ENCODE measurements around the gene FBXL19. TPM values are rescaled to one million over a fixed set of nuclear protein-coding genes. Genes with fewer than 3 reads are reported as not detected.

FBXL19 gene
- polyA plus RNA-seq, 1 of the 3 experiments (the other 2 are of a cell fraction), result 20.6 TPM

DNA sequence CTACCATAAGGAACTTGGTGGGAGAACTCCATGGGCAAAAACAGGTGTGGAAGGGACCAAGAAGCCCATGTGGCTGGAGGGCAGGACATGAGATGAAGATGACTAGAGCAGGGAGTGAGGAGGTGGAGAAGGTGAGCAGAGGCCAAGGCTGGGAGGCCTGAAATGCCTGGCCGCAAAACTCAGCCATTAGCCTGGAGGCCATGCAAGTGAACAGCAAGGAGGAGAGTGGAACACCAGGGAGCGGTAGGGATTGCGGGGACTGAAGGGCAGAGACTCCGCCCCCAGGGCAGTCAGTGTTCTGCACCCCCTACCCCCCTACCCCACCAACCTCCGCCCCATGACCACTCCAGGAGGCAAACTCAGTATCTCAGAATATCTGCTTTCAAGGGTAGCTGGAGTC, 46.5 kb upstream of the FBXL19 start (continued):
- TF ChIP-seq, protein P1, sequence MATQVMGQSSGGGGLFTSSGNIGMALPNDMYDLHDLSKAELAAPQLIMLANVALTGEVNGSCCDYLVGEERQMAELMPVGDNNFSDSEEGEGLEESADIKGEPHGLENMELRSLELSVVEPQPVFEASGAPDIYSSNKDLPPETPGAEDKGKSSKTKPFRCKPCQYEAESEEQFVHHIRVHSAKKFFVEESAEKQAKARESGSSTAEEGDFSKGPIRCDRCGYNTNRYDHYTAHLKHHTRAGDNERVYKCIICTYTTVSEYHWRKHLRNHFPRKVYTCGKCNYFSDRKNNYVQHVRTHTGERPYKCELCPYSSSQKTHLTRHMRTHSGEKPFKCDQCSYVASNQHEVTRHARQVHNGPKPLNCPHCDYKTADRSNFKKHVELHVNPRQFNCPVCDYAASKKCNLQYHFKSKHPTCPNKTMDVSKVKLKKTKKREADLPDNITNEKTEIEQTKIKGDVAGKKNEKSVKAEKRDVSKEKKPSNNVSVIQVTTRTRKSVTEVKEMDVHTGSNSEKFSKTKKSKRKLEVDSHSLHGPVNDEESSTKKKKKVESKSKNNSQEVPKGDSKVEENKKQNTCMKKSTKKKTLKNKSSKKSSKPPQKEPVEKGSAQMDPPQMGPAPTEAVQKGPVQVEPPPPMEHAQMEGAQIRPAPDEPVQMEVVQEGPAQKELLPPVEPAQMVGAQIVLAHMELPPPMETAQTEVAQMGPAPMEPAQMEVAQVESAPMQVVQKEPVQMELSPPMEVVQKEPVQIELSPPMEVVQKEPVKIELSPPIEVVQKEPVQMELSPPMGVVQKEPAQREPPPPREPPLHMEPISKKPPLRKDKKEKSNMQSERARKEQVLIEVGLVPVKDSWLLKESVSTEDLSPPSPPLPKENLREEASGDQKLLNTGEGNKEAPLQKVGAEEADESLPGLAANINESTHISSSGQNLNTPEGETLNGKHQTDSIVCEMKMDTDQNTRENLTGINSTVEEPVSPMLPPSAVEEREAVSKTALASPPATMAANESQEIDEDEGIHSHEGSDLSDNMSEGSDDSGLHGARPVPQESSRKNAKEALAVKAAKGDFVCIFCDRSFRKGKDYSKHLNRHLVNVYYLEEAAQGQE (IDR thresholded peaks at IDR 0.05; ENCODE audit: low read depth, low read length), result no peak
- TF ChIP-seq TEAD4 (IDR thresholded peaks at IDR 0.05; ENCODE audit: borderline replicate concordance, insufficient read depth) (no peak), GABPA (IDR thresholded peaks at IDR 0.05; ENCODE audit: low read depth) (no peak), RCOR1 (IDR thresholded peaks at IDR 0.05; ENCODE audit: low read length) (no peak)
- TF ChIP-seq, protein P2, sequence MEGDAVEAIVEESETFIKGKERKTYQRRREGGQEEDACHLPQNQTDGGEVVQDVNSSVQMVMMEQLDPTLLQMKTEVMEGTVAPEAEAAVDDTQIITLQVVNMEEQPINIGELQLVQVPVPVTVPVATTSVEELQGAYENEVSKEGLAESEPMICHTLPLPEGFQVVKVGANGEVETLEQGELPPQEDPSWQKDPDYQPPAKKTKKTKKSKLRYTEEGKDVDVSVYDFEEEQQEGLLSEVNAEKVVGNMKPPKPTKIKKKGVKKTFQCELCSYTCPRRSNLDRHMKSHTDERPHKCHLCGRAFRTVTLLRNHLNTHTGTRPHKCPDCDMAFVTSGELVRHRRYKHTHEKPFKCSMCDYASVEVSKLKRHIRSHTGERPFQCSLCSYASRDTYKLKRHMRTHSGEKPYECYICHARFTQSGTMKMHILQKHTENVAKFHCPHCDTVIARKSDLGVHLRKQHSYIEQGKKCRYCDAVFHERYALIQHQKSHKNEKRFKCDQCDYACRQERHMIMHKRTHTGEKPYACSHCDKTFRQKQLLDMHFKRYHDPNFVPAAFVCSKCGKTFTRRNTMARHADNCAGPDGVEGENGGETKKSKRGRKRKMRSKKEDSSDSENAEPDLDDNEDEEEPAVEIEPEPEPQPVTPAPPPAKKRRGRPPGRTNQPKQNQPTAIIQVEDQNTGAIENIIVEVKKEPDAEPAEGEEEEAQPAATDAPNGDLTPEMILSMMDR (IDR thresholded peaks at IDR 0.05), result no peak; the same call in 1 of the 2 replicates

DNA sequence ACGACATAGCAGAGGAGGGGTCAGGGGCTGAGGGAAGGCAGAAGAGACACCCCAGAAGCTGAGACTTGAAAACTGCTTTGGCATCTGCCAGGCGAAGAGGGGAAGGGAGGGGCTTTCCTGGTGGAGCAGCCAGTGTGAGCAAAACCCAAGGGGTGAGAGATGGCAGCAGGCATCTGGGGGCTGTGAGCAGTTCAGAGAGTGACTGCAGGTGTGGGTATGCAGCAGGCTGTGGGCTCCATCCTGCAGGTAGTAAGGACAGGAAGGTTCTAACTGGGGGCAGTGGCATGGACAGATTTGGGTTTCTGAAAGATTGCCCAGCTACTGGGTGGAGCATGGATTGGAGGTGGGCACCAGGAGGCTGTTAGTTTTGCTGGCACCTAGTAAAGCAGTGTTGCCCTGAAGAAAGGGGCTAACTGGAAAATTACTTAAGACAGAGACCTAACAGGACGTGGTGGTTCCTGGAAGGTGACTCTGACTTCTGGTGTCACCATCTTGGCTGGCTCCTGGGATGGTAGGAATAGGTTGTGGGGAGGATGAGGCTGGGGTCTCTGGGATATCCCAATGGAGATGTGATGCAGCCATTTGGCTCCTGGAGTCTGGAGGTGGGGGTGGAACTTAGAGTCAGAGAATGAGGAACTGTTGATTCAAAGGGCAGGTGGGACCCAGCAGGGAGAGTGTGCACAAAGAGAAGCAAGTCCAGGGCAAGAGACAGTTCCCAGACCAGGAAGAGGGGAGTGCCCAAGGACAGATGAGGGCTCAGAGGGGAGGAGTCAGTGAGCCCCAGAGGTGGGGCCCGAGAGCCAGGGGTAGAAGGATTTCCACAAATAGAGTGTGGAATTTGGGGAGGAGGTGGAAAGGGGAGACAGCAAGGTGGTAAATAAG, 40.7 kb upstream of the FBXL19 start:
- Histone ChIP-seq H3K4me2 (no peak overlapping the region), H3K4me1 (ENCODE audit: control insufficient read depth in 1 of 2, insufficient read depth in 2 of 2, low read depth in 1 of 2, low read length in 1 of 2) (no peaks in the 10 kb centered on the region), H3K36me3 (replicated peaks in 1 of 2; ENCODE audit: control insufficient read depth in 1 of 2, insufficient read depth in 2 of 2, low read length in 1 of 2) (peaks cover 8 to 21% of the 10 kb centered on the region in 2 experiments), H3K27me3 (ENCODE audit: insufficient read depth) (no peaks in the 10 kb centered on the region), H3K9me3 (no peaks in the 10 kb centered on the region), H3K9ac (no peak overlapping the region), H4K20me1 (ENCODE audit: insufficient read depth) (no peaks in the 10 kb centered on the region), H3K27ac (ENCODE audit: low read depth in 2 of 2, low read length in 1 of 2) (no peak overlapping the region; a peak in 1 of 4 replicates), H3F3A (replicated peaks; ENCODE audit: insufficient read depth) (peaks cover 9% of the 10 kb centered on the region), H3K9me2 (no peaks in the 10 kb centered on the region), H3K4me3 (ENCODE audit: low read depth in 2 of 2, low read length in 1 of 2) (no peak overlapping the region), H3K79me2 (ENCODE audit: insufficient read depth) (peaks cover 21% of the 10 kb centered on the region), H2AFZ (ENCODE audit: low read depth) (no peak overlapping the region)
- ChIA-PET CTCF (no interaction called here), POLR2A (no interaction called here)
- WGBS (ENCODE audit: low lambda C conversion rate), result 91% methylated on average over 4 of the region's 4 CpGs
- no peak for DNase-seq
- TF ChIP-seq, protein P1 (IDR thresholded peaks at IDR 0.05; ENCODE audit: low read depth, low read length), result no peak
- TF ChIP-seq, protein P2 (IDR thresholded peaks at IDR 0.05), result no peak
- no peak for TF ChIP-seq MXI1 (IDR thresholded peaks at IDR 0.05; ENCODE audit: low read depth, low read length)
- TF ChIP-seq FOXJ3 (CRISPR knock-in tag; IDR thresholded peaks at IDR 0.05), result no peak
- TF ChIP-seq USF2 (IDR thresholded peaks at IDR 0.05; ENCODE audit: borderline replicate concordance, low read depth, low read length), result no peak
- TF ChIP-seq, protein P3, sequence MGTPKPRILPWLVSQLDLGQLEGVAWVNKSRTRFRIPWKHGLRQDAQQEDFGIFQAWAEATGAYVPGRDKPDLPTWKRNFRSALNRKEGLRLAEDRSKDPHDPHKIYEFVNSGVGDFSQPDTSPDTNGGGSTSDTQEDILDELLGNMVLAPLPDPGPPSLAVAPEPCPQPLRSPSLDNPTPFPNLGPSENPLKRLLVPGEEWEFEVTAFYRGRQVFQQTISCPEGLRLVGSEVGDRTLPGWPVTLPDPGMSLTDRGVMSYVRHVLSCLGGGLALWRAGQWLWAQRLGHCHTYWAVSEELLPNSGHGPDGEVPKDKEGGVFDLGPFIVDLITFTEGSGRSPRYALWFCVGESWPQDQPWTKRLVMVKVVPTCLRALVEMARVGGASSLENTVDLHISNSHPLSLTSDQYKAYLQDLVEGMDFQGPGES (IDR thresholded peaks at IDR 0.05; ENCODE audit: low read depth, low read length), result no peak
- no peak for TF ChIP-seq MEF2A (IDR thresholded peaks at IDR 0.05; ENCODE audit: borderline replicate concordance, low read depth)
